ENCODE measurements around the gene MARCHF6.
"Not testable (repeated sequence)": the region's sequence is repeated elsewhere in the genome, so short reads cannot be mapped to it uniquely, and the experiment has no call there.

The MARCHF6 gene

DNA sequence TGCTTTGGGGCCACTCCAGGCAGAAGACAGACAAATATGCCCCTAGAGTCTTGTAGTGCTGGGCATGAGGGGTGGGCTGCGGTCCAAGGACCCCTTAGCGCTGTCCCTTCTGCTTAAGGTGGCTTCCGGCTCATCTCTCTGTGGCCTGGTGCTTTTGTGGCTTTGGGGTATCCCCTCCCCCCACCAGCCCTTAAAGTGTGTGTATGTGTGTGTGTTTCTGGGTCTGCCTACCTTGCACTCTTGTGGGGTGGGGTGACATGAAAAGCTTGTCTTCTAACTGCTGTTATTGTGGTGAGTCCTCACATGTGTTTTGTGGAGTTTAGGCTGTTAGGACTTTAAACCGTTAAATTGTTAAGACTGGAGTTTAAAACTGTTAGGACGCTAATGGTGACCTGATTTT, 23.6 kb downstream of the MARCHF6 start:
- DNase-seq: no peak

DNA sequence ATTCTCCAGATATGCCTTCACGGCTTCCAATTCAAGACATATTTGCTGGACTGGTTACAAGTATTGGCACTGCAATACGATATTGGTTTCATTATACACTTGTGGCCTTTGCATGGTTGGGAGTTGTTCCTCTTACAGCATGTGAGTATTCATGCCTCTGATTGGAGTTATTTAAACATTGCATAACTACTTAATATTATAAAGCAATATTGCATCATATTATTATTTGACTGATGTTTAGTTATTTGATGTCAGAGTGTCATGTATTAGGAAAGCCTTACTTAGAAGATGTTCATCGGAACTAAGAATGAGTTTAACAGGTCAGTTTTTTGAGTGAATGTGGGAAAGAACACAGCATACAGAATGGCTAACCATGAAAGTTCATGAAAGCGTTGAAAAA, 28.3 kb downstream of the MARCHF6 start:
- no peak for DNase-seq

DNA sequence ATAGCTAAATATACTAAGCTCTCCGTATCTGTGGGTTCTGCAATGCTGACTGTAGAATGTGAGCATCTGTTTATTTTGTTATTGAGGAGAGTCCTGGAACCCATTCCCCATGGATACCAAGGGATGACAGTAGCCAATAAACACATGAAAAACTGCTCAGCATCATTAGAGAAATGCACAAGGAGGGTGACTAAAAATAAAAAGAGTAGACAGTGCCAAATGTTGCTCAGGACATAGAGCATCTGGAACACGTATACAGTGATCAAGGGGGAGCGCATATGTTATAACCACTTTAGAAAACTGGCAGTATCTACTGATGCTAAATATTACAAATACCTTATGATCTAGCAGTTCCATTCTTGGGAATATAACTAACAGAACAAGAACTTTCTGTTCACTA, 31.0 kb downstream of the MARCHF6 start:
- DNase-seq: no peak

DNA sequence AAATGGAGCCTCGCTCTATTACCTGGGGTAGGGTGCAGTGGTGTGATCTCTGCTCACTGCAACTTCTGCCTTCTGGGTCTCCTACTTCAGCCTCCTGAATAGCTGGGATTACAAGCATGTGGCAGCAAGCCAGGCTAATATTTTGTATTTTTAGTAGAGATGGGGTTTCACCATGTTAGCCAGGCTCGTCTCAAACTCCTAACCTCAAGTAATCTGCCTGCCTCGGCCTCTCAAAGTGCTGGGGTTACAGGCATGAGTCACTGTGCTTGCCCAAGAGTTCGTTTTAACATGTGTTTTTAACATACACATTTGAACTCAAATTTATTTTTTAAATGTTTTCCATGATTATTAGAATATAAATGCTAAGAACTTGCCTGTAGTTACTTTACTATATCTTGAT, 34.2 kb downstream of the MARCHF6 start:
- no peak for DNase-seq

DNA sequence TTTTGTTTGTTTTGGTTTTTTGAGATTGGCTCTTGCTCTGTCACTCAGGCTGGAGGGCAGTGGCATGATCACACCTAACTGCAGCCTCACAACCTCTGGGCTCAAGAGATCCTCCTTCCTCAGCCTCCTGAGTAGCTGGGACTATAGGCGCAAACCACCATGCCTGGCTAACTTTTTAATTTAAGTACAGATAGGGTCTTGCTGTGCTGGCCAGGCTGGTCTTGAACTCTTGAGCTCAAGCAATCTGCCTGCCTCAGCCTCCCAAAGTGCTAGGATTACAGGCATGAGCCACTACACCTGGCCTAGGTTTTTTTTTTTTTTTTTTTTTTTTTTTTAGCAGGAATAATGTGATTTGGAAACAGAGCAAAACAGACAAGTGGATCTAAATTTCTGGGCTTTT, 37.6 kb downstream of the MARCHF6 start:
- DNase-seq: no peak

DNA sequence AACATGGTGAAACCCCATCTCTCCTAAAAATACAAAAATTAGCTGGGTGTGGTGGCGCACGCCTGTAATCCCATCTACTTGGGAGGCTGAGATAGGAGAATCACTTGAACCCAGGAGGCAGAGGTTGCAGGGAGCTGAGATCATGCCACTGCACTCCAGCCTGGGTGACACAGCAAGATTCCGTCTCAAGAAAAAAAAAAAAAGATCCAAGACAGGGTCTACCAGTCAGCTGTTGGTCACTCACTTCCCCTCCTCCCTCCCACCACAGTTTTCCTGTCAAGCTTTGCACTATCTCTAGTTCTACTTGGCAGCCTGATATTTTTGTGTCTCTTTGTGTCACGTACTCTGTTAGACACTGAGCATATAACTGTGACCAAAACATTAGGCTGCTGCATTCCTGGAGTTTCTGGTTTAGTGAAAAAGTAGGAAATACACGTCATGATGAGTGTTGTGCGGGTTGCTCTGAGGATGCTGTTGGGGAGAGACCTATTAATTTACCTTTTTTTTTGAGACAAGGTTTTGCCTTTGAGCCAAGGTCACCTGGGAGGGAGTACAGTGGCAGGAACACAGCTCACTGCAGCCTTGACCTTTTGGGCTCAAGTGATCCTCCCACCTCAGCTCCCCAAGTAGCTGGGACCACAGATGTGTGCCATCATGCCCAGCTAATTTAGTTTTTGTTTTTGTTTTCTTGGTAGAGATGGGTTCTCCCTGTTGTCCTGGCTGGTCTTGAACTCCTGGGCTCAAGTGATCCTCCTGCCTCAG, 39.3 kb downstream of the MARCHF6 start:
- not testable (repeated sequence) for DNase-seq

DNA sequence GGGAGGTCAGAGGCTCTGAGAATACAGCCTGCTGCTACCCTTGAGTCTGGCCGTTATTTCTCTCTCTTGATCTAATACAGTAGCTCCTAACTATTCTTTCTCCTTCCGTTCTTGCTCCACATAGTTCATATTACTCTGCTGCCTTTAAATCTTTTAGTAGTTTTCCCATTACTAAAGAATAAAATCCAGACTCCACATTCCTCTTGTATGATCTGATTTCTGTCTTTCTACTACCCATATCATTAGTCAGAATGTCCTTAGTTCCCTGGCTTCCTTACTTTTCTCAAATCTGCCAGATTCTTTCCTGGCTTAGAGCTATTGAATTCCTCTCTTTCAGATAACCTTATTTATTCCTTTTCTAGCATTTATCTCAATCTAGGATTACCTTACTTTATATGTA, 40.0 kb downstream of the MARCHF6 start:
- DNase-seq: no peak

DNA sequence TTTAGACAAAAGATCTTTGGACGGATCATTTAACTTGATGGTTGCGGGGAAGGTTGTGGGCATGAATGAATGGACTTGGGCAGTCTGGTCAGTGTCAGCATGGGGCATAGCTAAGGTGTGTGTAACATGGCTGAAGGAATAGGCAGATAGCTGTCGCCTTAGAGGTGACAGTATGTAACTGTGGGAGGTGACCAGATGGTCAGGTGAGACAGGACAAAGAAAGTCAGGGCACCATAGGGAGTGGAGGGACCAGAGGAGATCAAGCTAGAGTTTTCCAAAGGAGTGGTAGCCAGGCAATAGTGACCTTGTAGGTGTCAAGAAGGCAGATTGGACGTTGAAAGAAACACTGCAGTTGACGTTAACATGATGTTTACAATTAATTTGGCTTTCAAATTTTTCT, 43.1 kb downstream of the MARCHF6 start:
- DNase-seq: no peak

DNA sequence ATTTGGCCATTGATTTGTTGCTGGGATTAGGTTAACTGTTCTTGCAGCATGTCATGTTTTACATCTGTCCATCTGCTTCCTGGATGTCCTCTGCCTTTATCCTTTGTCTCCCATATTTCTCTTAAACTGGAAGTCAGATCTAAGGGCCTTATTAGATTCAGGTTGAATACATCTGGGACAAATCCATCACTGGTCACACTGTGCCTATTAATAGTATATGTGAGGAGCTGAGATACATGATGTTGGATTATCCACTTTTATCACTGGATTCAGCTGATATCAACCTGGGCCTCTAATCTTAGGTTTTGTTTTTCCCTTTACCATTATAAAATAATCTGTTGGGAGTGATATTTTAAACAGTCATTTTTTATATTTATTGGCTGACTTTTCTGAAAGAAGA, 46.3 kb downstream of the MARCHF6 start:
- DNase-seq: no peak

DNA sequence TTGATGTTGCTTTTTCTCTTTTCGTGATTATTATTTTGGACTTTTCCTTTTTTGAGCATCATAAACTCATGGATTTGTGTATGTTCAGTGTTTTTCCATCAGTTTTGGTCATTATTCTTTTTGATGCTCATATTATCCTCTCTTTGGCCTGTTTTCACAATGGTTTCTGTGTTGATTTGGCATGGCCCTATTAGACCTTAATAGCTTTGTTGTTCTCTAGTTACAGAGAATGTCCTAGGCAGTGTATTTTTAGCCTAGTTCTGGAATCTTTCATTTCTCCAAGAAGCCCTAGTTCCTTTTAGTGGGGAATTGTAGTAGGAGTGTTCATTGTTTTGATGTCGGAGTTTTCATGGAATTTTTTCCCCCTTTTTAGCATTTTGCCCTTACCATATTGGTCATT, 46.9 kb downstream of the MARCHF6 start:
- DNase-seq: no peak

DNA sequence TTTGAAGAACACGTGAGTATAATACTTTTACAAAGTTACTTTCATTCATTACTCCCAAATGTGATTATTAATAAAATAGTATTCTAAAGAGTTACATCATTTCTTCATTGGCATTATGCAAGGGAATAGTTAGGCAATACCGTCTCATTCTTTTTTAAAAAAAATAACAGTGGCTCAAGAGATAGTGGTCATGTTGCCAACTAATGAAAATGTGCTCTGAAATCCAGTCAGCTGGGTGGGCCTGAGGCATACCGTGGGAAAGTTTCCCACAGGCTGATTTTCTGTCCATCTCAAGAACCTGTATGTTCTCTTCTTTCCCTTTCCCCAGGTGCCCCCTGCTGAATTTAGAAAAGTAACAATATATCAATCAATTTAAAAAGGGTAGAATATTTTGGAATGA, 47.3 kb downstream of the MARCHF6 start:
- no peak for DNase-seq

DNA sequence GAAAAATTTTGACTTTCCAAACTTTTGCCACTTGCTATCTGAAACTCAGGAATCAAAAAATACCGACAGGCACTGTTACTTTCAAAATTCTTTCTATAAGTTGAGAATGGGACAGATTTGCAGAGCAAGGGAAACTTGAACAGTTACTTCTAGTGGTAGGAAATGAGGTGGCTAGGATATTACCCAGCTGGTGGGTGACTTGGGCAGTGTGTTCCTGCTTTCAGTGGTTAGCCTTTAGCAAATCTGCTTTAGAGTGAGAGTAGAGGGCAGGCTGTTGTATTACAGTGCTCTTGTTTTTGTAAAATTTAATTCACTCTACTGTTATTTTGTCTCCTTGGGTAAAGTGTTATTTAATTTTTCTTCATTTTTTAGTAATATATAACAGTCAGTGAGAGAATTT, 48.0 kb downstream of the MARCHF6 start:
- DNase-seq: no peak

Measured in kidney glomerular epithelial cell (primary cell).